GM12865 (cell line): ENCODE measurements around the gene NOP9.

Source experiments
- DNase-seq: peaks from one replicate; pipeline ENCODE4 v3.0.0; 2010; ENCODE audit warnings: low read depth
- H3K4me3 ChIP-seq: 2 replicates; pipeline ENCODE4 v1.5.1; 2011; ENCODE audit warnings: mild to moderate bottlenecking, low read depth, low read length, control low read depth
- CTCF ChIP-seq: IDR thresholded peaks from 2 replicates; pipeline ENCODE4 v1.5.1; 2011; ENCODE audit warnings: low read length, control low read depth, low read depth, inconsistent platforms; ENCODE audit not compliant: insufficient read depth; ENCODE audit errors: missing control alignments

The NOP9 gene

GRCh38 chr14:24292118-24292807 lies 7.4 kb upstream of the NOP9 start:
- TF ChIP-seq CTCF, result no peak
- H3K4me3 ChIP-seq, result no peak overlapping the region
- no peak for DNase-seq

GRCh38 chr14:24293525-24293924 lies 6.1 kb upstream of the NOP9 start:
- no peak for TF ChIP-seq CTCF
- DNase-seq, result no peak
- no peak overlapping the region for H3K4me3 ChIP-seq

- H3K4me3 ChIP-seq, result no peak overlapping the region
- peak; percentile 92 for DNase-seq
- TF ChIP-seq CTCF, result peak; percentile 80
These were observed 3.1 kb upstream of the NOP9 start for GRCh38 chr14:24296341-24297157.

GRCh38 chr14:24297190-24297964 lies 2.3 kb upstream of the NOP9 start:
- peak; percentile 19 for TF ChIP-seq CTCF
- no peak overlapping the region for H3K4me3 ChIP-seq
- DNase-seq, result peak; percentile 24

- TF ChIP-seq CTCF, result no peak
- no peak for DNase-seq
- H3K4me3 ChIP-seq, result peak overlapping the region; percentile 72
These were observed 777 bp upstream of the NOP9 start for GRCh38 chr14:24298892-24299254.

- TF ChIP-seq CTCF, result no peak
- no peak for DNase-seq
- peak overlapping the region; percentile 72 for H3K4me3 ChIP-seq
These were observed 803 bp downstream of the NOP9 start for GRCh38 chr14:24300326-24300980.
